Measurements from ENCODE around the gene FOXN1. TPM values are rescaled to one million over a fixed set of nuclear protein-coding genes. Genes with fewer than 3 reads are reported as not detected.
A peak's percentile ranks its signal among the peaks of the same experiment; 100 is the strongest.
"Not testable (repeated sequence)": the region's sequence is repeated elsewhere in the genome, so short reads cannot be mapped to it uniquely, and the experiment has no call there.

FOXN1 gene
- polyA plus RNA-seq, 4 donors = 0.16 TPM; not detected in 3

GRCh38 chr17:28522281-28522680 is 16.1 kb downstream of the FOXN1 start:
- H3K4me3 ChIP-seq (ENCODE audit: low read depth in 1 of 3, low read length in 3 of 3); DNase-seq; H3K27ac ChIP-seq (ENCODE audit: low read depth in 1 of 3, low read length in 2 of 3); H3K36me3 ChIP-seq (ENCODE audit: control insufficient read depth in 3 of 3, insufficient read depth in 2 of 3, low read depth in 1 of 3, low read length in 3 of 3); FAIRE-seq; H3K9me3 ChIP-seq (ENCODE audit: control insufficient read depth in 2 of 2, insufficient read depth in 1 of 2, low read depth in 1 of 2, low read length in 1 of 2); H3K27me3 ChIP-seq (ENCODE audit: control insufficient read depth in 3 of 3, insufficient read depth in 3 of 3, low read length in 3 of 3): not testable (repeated sequence)
- peaks cover 0 to 23% (median 0%) of the 10 kb centered on the region in 3 donors for H3K4me1 ChIP-seq (ENCODE audit: control insufficient read depth in 3 of 3, insufficient read depth in 2 of 3, low read depth in 1 of 3, low read length in 2 of 3)
- WGBS, 3 donors = 90 to 95% (median 94%) methylated on average over 4 of the region's 4 CpGs

GRCh38 chr17:28523186-28523585 is 17.0 kb downstream of the FOXN1 start:
- Histone ChIP-seq H3K9me3 (ENCODE audit: control insufficient read depth in 2 of 2, insufficient read depth in 1 of 2, low read depth in 1 of 2, low read length in 1 of 2) (no peaks in the 10 kb centered on the region), H3K27ac (ENCODE audit: low read depth in 1 of 3, low read length in 2 of 3) (no peak overlapping the region), H3K4me1 (ENCODE audit: control insufficient read depth in 3 of 3, insufficient read depth in 2 of 3, low read depth in 1 of 3, low read length in 2 of 3) (peaks cover 0 to 25% (median 0%) of the 10 kb centered on the region in 3 donors), H3K27me3 (ENCODE audit: control insufficient read depth in 3 of 3, insufficient read depth in 3 of 3, low read length in 3 of 3) (no peaks in the 10 kb centered on the region), H3K36me3 (ENCODE audit: control insufficient read depth in 3 of 3, insufficient read depth in 2 of 3, low read depth in 1 of 3, low read length in 3 of 3) (no peaks in the 10 kb centered on the region), H3K4me3 (ENCODE audit: low read depth in 1 of 3, low read length in 3 of 3) (no peak overlapping the region)
- WGBS, 3 donors = 73 to 83% (median 80%) methylated on average over 6 of the region's 6 CpGs
- DNase-seq (no peak), FAIRE-seq (no peak)

- Histone ChIP-seq H3K4me3 (ENCODE audit: low read depth in 1 of 3, low read length in 3 of 3) (no peak overlapping the region), H3K4me1 (ENCODE audit: control insufficient read depth in 3 of 3, insufficient read depth in 2 of 3, low read depth in 1 of 3, low read length in 2 of 3) (peaks cover 0 to 25% (median 0%) of the 10 kb centered on the region in 3 donors), H3K27ac (ENCODE audit: low read depth in 1 of 3, low read length in 2 of 3) (no peak overlapping the region), H3K9me3 (ENCODE audit: control insufficient read depth in 2 of 2, insufficient read depth in 1 of 2, low read depth in 1 of 2, low read length in 1 of 2) (no peaks in the 10 kb centered on the region), H3K27me3 (ENCODE audit: control insufficient read depth in 3 of 3, insufficient read depth in 3 of 3, low read length in 3 of 3) (no peaks in the 10 kb centered on the region), H3K36me3 (ENCODE audit: control insufficient read depth in 3 of 3, insufficient read depth in 2 of 3, low read depth in 1 of 3, low read length in 3 of 3) (no peaks in the 10 kb centered on the region)
- DNase-seq (no peak), FAIRE-seq (no peak)
- WGBS, 3 donors = 79 to 89% (median 89%) methylated on average over 12 to 15 of the region's 15 CpGs
These were observed 17.7 kb downstream of the FOXN1 start for GRCh38 chr17:28523876-28524275.

- FAIRE-seq = no peak
- WGBS, 3 donors = 80 to 87% (median 81%) methylated on average over 25 of the region's 25 CpGs
- peaks cover 0 to 25% (median 0%) of the 10 kb centered on the region in 3 donors for H3K4me1 ChIP-seq (ENCODE audit: control insufficient read depth in 3 of 3, insufficient read depth in 2 of 3, low read depth in 1 of 3, low read length in 2 of 3)
These were observed 18.6 kb downstream of the FOXN1 start for GRCh38 chr17:28524476-28525424.

GRCh38 chr17:28526381-28526780 is 20.2 kb downstream of the FOXN1 start:
- Histone ChIP-seq H3K4me1 (ENCODE audit: control insufficient read depth in 3 of 3, insufficient read depth in 2 of 3, low read depth in 1 of 3, low read length in 2 of 3) (peaks cover 0 to 25% (median 0%) of the 10 kb centered on the region in 3 donors), H3K27me3 (ENCODE audit: control insufficient read depth in 3 of 3, insufficient read depth in 3 of 3, low read length in 3 of 3) (no peaks in the 10 kb centered on the region), H3K4me3 (ENCODE audit: low read depth in 1 of 3, low read length in 3 of 3) (no peak overlapping the region), H3K27ac (ENCODE audit: low read depth in 1 of 3, low read length in 2 of 3) (no peak overlapping the region), H3K36me3 (ENCODE audit: control insufficient read depth in 3 of 3, insufficient read depth in 2 of 3, low read depth in 1 of 3, low read length in 3 of 3) (no peaks in the 10 kb centered on the region), H3K9me3 (ENCODE audit: control insufficient read depth in 2 of 2, insufficient read depth in 1 of 2, low read depth in 1 of 2, low read length in 1 of 2) (no peaks in the 10 kb centered on the region)
- FAIRE-seq = no peak
- no peak for DNase-seq
- 72 to 78% (median 74%) methylated on average over 8 of the region's 8 CpGs for WGBS, 3 donors

More at GRCh38 chr17:28524476-28525424, 18.6 kb downstream of the FOXN1 start:
- Histone ChIP-seq H3K9me3 (ENCODE audit: control insufficient read depth in 2 of 2, insufficient read depth in 1 of 2, low read depth in 1 of 2, low read length in 1 of 2) (no peaks in the 10 kb centered on the region), H3K4me3 (ENCODE audit: low read depth in 1 of 3, low read length in 3 of 3) (no peak overlapping the region), H3K36me3 (ENCODE audit: control insufficient read depth in 3 of 3, insufficient read depth in 2 of 3, low read depth in 1 of 3, low read length in 3 of 3) (no peaks in the 10 kb centered on the region), H3K27ac (ENCODE audit: low read depth in 1 of 3, low read length in 2 of 3) (peak overlapping the region in 1 of 3 donors; percentile 50), H3K27me3 (ENCODE audit: control insufficient read depth in 3 of 3, insufficient read depth in 3 of 3, low read length in 3 of 3) (no peaks in the 10 kb centered on the region)
- DNase-seq = peak; percentile 64 to 78

GRCh38 chr17:28527181-28527681 is 21.1 kb downstream of the FOXN1 start:
- Histone ChIP-seq H3K9me3 (ENCODE audit: control insufficient read depth in 2 of 2, insufficient read depth in 1 of 2, low read depth in 1 of 2, low read length in 1 of 2) (no peaks in the 10 kb centered on the region), H3K27ac (ENCODE audit: low read depth in 1 of 3, low read length in 2 of 3) (no peak overlapping the region), H3K36me3 (ENCODE audit: control insufficient read depth in 3 of 3, insufficient read depth in 2 of 3, low read depth in 1 of 3, low read length in 3 of 3) (no peaks in the 10 kb centered on the region), H3K27me3 (ENCODE audit: control insufficient read depth in 3 of 3, insufficient read depth in 3 of 3, low read length in 3 of 3) (peaks cover 0 to 2% (median 0%) of the 10 kb centered on the region in 3 donors), H3K4me1 (ENCODE audit: control insufficient read depth in 3 of 3, insufficient read depth in 2 of 3, low read depth in 1 of 3, low read length in 2 of 3) (peaks cover 0 to 25% (median 0%) of the 10 kb centered on the region in 3 donors), H3K4me3 (ENCODE audit: low read depth in 1 of 3, low read length in 3 of 3) (no peak overlapping the region)
- 87 to 96% (median 90%) methylated on average over 2 of the region's 2 CpGs for WGBS, 3 donors
- DNase-seq (no peak), FAIRE-seq (no peak)

GRCh38 chr17:28527859-28528258 is 21.7 kb downstream of the FOXN1 start:
- peaks cover 0 to 25% (median 1%) of the 10 kb centered on the region in 3 donors for H3K4me1 ChIP-seq (ENCODE audit: control insufficient read depth in 3 of 3, insufficient read depth in 2 of 3, low read depth in 1 of 3, low read length in 2 of 3)
- WGBS, 3 donors = 37 to 65% (median 38%) methylated on average over 2 of the region's 2 CpGs
- H3K36me3 ChIP-seq (ENCODE audit: control insufficient read depth in 3 of 3, insufficient read depth in 2 of 3, low read depth in 1 of 3, low read length in 3 of 3) = no peaks in the 10 kb centered on the region
- no peak for FAIRE-seq
- H3K27me3 ChIP-seq (ENCODE audit: control insufficient read depth in 3 of 3, insufficient read depth in 3 of 3, low read length in 3 of 3) = peaks cover 0 to 2% (median 0%) of the 10 kb centered on the region in 3 donors
- no peak overlapping the region for H3K27ac ChIP-seq (ENCODE audit: low read depth in 1 of 3, low read length in 2 of 3)
- no peak for DNase-seq
- no peak overlapping the region for H3K4me3 ChIP-seq (ENCODE audit: low read depth in 1 of 3, low read length in 3 of 3)
- H3K9me3 ChIP-seq (ENCODE audit: control insufficient read depth in 2 of 2, insufficient read depth in 1 of 2, low read depth in 1 of 2, low read length in 1 of 2) = no peaks in the 10 kb centered on the region

GRCh38 chr17:28528327-28529012 is 22.3 kb downstream of the FOXN1 start:
- peaks cover 0 to 2% (median 0%) of the 10 kb centered on the region in 3 donors for H3K27me3 ChIP-seq (ENCODE audit: control insufficient read depth in 3 of 3, insufficient read depth in 3 of 3, low read length in 3 of 3)
- H3K9me3 ChIP-seq (ENCODE audit: control insufficient read depth in 2 of 2, insufficient read depth in 1 of 2, low read depth in 1 of 2, low read length in 1 of 2) = no peaks in the 10 kb centered on the region
- DNase-seq (peak; percentile 26 to 37), FAIRE-seq (no peak)
- no peaks in the 10 kb centered on the region for H3K36me3 ChIP-seq (ENCODE audit: control insufficient read depth in 3 of 3, insufficient read depth in 2 of 3, low read depth in 1 of 3, low read length in 3 of 3)
- no peak overlapping the region for H3K4me3 ChIP-seq (ENCODE audit: low read depth in 1 of 3, low read length in 3 of 3)
- H3K27ac ChIP-seq (ENCODE audit: low read depth in 1 of 3, low read length in 2 of 3) = no peak overlapping the region
- WGBS, 3 donors = 45 to 62% (median 56%) methylated on average over 9 of the region's 9 CpGs
- peaks cover 0 to 25% (median 4%) of the 10 kb centered on the region in 3 donors for H3K4me1 ChIP-seq (ENCODE audit: control insufficient read depth in 3 of 3, insufficient read depth in 2 of 3, low read depth in 1 of 3, low read length in 2 of 3)

Data from small intestine (tissue), 7 donors.